GM12878 (cell line): ENCODE measurements around the gene PPP1R11. TPM values are rescaled to one million over a fixed set of nuclear protein-coding genes. Genes with fewer than 3 reads are reported as not detected.
A peak's percentile ranks its signal among the peaks of the same experiment; 100 is the strongest.

Experiments
- ATAC-seq: fragments of 200-7000 bp; cut with Tn5 transposase; 3 replicates; pipeline ENCODE4 v1.9.1; 2020; ENCODE audit warnings: mild to moderate bottlenecking, moderate library complexity
- BruUV-seq: library from RNA; stranded (reverse); fragments of 400-500 nt; replicated peaks from 2 replicates; lab custom pipeline; 2021; lab: Mats Ljungman, UMichigan
- CTCF ChIA-PET: fragments of 300-600 bp; sonication (Branson Sonifier 250); formaldehyde crosslinking; extraction: SDS; loops from one replicate; lab custom pipeline; 2021; ENCODE audit warnings: inconsistent platforms; lab: Yijun Ruan, JAX
- POLR2A ChIA-PET: fragments of 350-600 bp; formaldehyde crosslinking; extraction: SDS; loops from one replicate; lab custom pipeline; 2021; ENCODE audit warnings: inconsistent platforms; lab: Charles Lee
- RAD21 ChIA-PET: fragments of 300-600 bp; sonication (Branson Sonifier 250); formaldehyde crosslinking; loops from one replicate; lab custom pipeline; 2023; ENCODE audit warnings: antibody characterized with exemption; ENCODE audit not compliant: unreplicated experiment; lab: Charles Lee
- SMC1A ChIA-PET: fragments of 300-600 bp; sonication (Branson Sonifier 250); formaldehyde crosslinking; loops from one replicate; lab custom pipeline; 2023; ENCODE audit not compliant: unreplicated experiment, uncharacterized antibody; lab: Charles Lee
- DNase-seq: peaks from one replicate; pipeline ENCODE4 v3.0.0-alpha.2; 2011; ENCODE audit warnings: low read depth, low spot score
- FAIRE-seq: peaks from 3 replicates; lab custom pipeline; 2011; peaks lifted over from hg19 to GRCh38; lab: Jason Lieb, UNC
- H2AFZ ChIP-seq: 2 replicates; pipeline ENCODE4 v1.6.0; 2011; ENCODE audit warnings: low read depth, low read length, control low read depth; ENCODE audit not compliant: control insufficient read depth
- H3K27ac ChIP-seq: 2 replicates; pipeline ENCODE4 v1.5.1; 2011; ENCODE audit warnings: control low read depth; ENCODE audit not compliant: control insufficient read depth, insufficient read depth
- H3K27me3 ChIP-seq, 2 experiments: replicated peaks in 1 of 2; 2 replicates each; pipeline versions ENCODE4 v1.6.0 to v1.6.1; 2011; ENCODE audit warnings: low read length in 1 of 2; ENCODE audit not compliant: control insufficient read depth in 2 of 2, insufficient read depth in 2 of 2
- H3K36me3 ChIP-seq, 2 experiments: 2 replicates each; pipeline ENCODE4 v1.5.1; 2011; ENCODE audit warnings: low read length in 1 of 2; ENCODE audit not compliant: control insufficient read depth in 2 of 2, insufficient read depth in 2 of 2
- H3K4me1 ChIP-seq: 2 replicates; pipeline ENCODE4 v1.6.1; 2011; ENCODE audit warnings: mild to moderate bottlenecking, low read length, moderate library complexity, mixed read lengths; ENCODE audit not compliant: control insufficient read depth, insufficient read depth
- H3K4me2 ChIP-seq: 2 replicates; pipeline ENCODE4 v1.6.0; 2011; ENCODE audit warnings: control low read depth; ENCODE audit not compliant: control insufficient read depth, insufficient read depth
- H3K4me3 ChIP-seq: fragments of 200-600 bp; sonication (generic); 2 replicates; pipeline ENCODE4 v1.5.1; 2016
- H3K79me2 ChIP-seq: 2 replicates; pipeline ENCODE4 v1.6.0; 2011; ENCODE audit warnings: low read length; ENCODE audit not compliant: control insufficient read depth, insufficient read depth
- H3K9ac ChIP-seq: 2 replicates; pipeline ENCODE4 v1.8.0; 2011; ENCODE audit warnings: low read length, control low read depth, mixed read lengths; ENCODE audit not compliant: control insufficient read depth, insufficient read depth
- H3K9me3 ChIP-seq: replicated peaks from 3 replicates; pipeline ENCODE4 v1.5.1; 2011; ENCODE audit warnings: mild to moderate bottlenecking, low read length; ENCODE audit not compliant: control insufficient read depth, insufficient read depth
- H4K20me1 ChIP-seq: 2 replicates; pipeline ENCODE4 v1.6.0; 2011; ENCODE audit not compliant: control insufficient read depth, insufficient read depth
- CTCF ChIP-seq, 3 experiments: IDR thresholded peaks in 2 of 3; conservative IDR thresholded peaks in 1 of 3; 2 replicates each; pipeline ENCODE4 v1.5.1; 2011; ENCODE audit warnings: low read depth in 3 of 3, low read length in 3 of 3, mild to moderate bottlenecking in 3 of 3, control low read depth in 2 of 3, moderate library complexity in 2 of 3, inconsistent platforms in 1 of 3, mixed read lengths in 1 of 3; ENCODE audit not compliant: control insufficient read depth in 2 of 3, insufficient read depth in 1 of 3; ENCODE audit errors: extremely low read depth in 1 of 3
- IKZF1 ChIP-seq: fragments of 450-650 bp; conservative IDR thresholded peaks from 2 replicates; pipeline ENCODE4 v1.6.1; 2017; ENCODE audit warnings: antibody characterized with exemption, mild to moderate bottlenecking
- MTA3 ChIP-seq: IDR thresholded peaks from 2 replicates; pipeline ENCODE4 v1.6.1; 2012; ENCODE audit warnings: low read length, inconsistent platforms, borderline replicate concordance
- ZNF217 ChIP-seq: fragments of 450-650 bp; IDR thresholded peaks from 2 replicates; pipeline ENCODE4 v1.6.1; 2017; ENCODE audit warnings: antibody characterized with exemption, mild to moderate bottlenecking
- WGBS: methylation state at CpG from one replicate; pipeline ENCODE4 v1.1.6; 2016; ENCODE audit warnings: low lambda C conversion rate; ENCODE audit not compliant: insufficient replicate concordance, insufficient coverage; ENCODE audit errors: missing lambda C conversion rate; 5-methylcytosine and 5-hydroxymethylcytosine counted together
- in situ Hi-C: fragments of 300-500 bp; cut with MboI; formaldehyde crosslinking; loops from 9 replicates; pipeline ENCODE4 v1.14.3; 2018; ENCODE audit warnings: mixed read lengths
- intact Hi-C: fragments of 100-400 bp; cut with micrococcal nuclease; formaldehyde crosslinking; loops from one replicate; pipeline ENCODE4 v1.14.2; 2022; ENCODE audit not compliant: unreplicated experiment
- polyA plus RNA-seq, 11 experiments: library from polyadenylated mRNA; depleted of rRNA in 4 of 11; unstranded in 6 of 11; stranded (reverse) in 5 of 11; fragments of >200 nt; fragmentation: Nextera tagmentation in 4 of 11; fragmentation: Illumina TruSeq in 1 of 11; extraction: Ambion mirVana in 4 of 11; extraction: Trizol in 1 of 11; gene quantifications; 1 replicate in 1 of 11; 2 replicates in 10 of 11; pipeline versions ENCODE4 v1.2.1 to v1.2.3, GENCODE V29; 2011 to 2016; ENCODE audit warnings: inconsistent platforms in 2 of 11, missing spikeins in 2 of 11, low read depth in 1 of 11
- total RNA-seq, 4 experiments: library from RNA; depleted of rRNA in 3 of 4; stranded (reverse); fragments of >200 nt in 3 of 4; fragmentation: Illumina TruSeq in 1 of 4; extraction: Trizol in 1 of 4; gene quantifications; 2 replicates each; pipeline versions ENCODE4 v1.2.1 to v1.2.3, GENCODE V29; 2013 to 2021
- TF ChIP-seq, protein P1 (sequence below): IDR thresholded peaks from 2 replicates; pipeline ENCODE4 v1.6.1; 2011; ENCODE audit warnings: low read depth, low read length, improper control_type of control experiment, borderline replicate concordance
- TF ChIP-seq, protein P2 (sequence below): fragments of 450-650 bp; formaldehyde crosslinking; IDR thresholded peaks from 2 replicates; pipeline ENCODE4 v1.4.0; 2020; ENCODE audit warnings: mild to moderate bottlenecking, moderate library complexity

PPP1R11 gene
- total and polyA plus RNA-seq, 10 of the 15 experiments (the other 5 are each of a cell fraction or from before 2014, with no cell fraction given) = 12.6 to 56.1 (median 33.5) TPM

DNA sequence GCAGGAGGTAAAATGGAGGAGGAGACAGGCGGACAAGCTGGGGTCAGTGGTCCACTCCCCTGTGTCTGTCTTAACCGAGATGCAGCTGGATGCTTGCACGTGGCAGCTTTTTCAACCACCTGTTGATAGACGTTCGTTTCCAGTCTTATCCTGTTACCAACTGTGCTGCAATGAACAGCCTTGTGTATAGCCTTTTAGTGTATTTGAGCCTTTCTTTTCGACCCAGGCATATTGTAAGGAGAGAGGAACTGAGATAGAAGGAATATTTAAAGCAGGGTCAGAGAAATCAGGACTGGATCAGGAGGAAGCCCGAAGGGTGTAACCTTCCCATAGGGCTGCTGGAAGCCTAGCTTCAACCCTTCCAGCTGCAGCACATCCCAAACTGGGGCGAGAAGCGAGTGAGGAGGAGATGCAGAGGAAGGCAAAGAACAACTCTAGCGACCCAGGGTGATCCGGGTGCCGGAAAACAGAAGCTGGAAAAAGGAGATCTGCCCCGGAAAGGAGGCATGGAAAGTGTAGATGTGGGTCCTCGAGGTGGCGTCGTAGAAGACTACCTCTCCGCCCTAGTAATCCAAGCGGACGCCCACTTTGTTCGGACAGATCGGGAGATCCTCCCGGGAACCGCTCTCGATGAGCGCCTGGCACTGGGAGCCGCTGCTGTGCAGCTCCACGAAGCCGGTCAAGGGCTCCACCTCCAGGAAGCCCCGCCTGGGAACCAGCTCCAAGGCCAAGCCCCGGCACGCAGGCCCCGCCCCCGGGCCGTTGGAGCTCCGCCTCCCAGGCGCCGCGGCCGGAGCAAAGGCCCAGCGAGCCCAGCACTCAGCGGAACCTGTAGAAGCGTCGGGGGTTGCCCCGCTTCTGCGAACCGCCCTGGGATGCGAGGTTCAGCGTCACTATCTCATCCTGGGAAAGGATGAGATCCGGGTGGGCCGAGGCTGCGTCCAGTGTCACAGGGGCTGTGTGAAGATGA lies 34.7 kb downstream of the PPP1R11 start:
- H3K27ac ChIP-seq = no peak overlapping the region
- peaks cover 12 to 27% of the 10 kb centered on the region in 2 experiments for H3K27me3 ChIP-seq
- no TSS peak for BruUV-seq
- H3K4me1 ChIP-seq = peaks cover 19% of the 10 kb centered on the region
- in situ Hi-C loops = no loop called here
- no peak for FAIRE-seq
- DNase-seq = no peak
- H3K79me2 ChIP-seq = no peaks in the 10 kb centered on the region
- WGBS = 1% methylated on average over 51 of the region's 51 CpGs
- peak; percentile 87 for ATAC-seq
- peak overlapping the region; percentile 57 for H2AFZ ChIP-seq
- SMC1A ChIA-PET = interaction anchor here (0.9 to 16.6 kb wide), 3 partner anchors 9 to 35 kb away, joined by 4 to 647 read pairs (median 5); partner anchors contain the start of genes PPP1R11 and TRIM40
- H3K4me3 ChIP-seq = peak overlapping the region; percentile 3; the same call in 1 of the 2 replicates
- POLR2A ChIA-PET = interaction anchor here (0.9 to 1.6 kb wide), 2 partner anchors 23 to 35 kb away, joined by 3 to 4 read pairs; partner anchors contain the start of gene PPP1R11
- H3K36me3 ChIP-seq = no peaks in the 10 kb centered on the region
- no peaks in the 10 kb centered on the region for H3K9me3 ChIP-seq
- TF ChIP-seq CTCF (IDR thresholded peaks at IDR 0.05 in 2 of 3, conservative IDR thresholded peaks at IDR 0.05 in 1 of 3; ENCODE audit: control insufficient read depth in 2 of 3, extremely low read depth in 1 of 3, insufficient read depth in 1 of 3, low read depth in 3 of 3, low read length in 3 of 3) = peak in 1 of 3 experiments; percentile 24; a peak in 2 of 6 replicates
- no peak for TF ChIP-seq ZNF217
- TF ChIP-seq, protein P1, sequence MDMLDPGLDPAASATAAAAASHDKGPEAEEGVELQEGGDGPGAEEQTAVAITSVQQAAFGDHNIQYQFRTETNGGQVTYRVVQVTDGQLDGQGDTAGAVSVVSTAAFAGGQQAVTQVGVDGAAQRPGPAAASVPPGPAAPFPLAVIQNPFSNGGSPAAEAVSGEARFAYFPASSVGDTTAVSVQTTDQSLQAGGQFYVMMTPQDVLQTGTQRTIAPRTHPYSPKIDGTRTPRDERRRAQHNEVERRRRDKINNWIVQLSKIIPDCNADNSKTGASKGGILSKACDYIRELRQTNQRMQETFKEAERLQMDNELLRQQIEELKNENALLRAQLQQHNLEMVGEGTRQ = no peak
- TF ChIP-seq IKZF1 = peak; percentile 50
- TF ChIP-seq, protein P2, sequence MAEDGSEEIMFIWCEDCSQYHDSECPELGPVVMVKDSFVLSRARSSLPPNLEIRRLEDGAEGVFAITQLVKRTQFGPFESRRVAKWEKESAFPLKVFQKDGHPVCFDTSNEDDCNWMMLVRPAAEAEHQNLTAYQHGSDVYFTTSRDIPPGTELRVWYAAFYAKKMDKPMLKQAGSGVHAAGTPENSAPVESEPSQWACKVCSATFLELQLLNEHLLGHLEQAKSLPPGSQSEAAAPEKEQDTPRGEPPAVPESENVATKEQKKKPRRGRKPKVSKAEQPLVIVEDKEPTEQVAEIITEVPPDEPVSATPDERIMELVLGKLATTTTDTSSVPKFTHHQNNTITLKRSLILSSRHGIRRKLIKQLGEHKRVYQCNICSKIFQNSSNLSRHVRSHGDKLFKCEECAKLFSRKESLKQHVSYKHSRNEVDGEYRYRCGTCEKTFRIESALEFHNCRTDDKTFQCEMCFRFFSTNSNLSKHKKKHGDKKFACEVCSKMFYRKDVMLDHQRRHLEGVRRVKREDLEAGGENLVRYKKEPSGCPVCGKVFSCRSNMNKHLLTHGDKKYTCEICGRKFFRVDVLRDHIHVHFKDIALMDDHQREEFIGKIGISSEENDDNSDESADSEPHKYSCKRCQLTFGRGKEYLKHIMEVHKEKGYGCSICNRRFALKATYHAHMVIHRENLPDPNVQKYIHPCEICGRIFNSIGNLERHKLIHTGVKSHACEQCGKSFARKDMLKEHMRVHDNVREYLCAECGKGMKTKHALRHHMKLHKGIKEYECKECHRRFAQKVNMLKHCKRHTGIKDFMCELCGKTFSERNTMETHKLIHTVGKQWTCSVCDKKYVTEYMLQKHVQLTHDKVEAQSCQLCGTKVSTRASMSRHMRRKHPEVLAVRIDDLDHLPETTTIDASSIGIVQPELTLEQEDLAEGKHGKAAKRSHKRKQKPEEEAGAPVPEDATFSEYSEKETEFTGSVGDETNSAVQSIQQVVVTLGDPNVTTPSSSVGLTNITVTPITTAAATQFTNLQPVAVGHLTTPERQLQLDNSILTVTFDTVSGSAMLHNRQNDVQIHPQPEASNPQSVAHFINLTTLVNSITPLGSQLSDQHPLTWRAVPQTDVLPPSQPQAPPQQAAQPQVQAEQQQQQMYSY (CRISPR knock-in tag) = no peak
- no peak for TF ChIP-seq MTA3
- TF ChIP-seq, all 136 proteins: peak for 2
- peak overlapping the region; percentile 72 for H3K4me2 ChIP-seq
- intact Hi-C loops = no loop called here
- no peaks in the 10 kb centered on the region for H4K20me1 ChIP-seq
- RAD21 ChIA-PET = interaction anchor here (0.7 to 9.0 kb wide), 11 partner anchors 10 to 158 kb away, joined by 3 to 333 read pairs (median 3); partner anchors contain the start of genes PPP1R11, TRIM31 and TRIM40
- H3K9ac ChIP-seq = no peak overlapping the region
- CTCF ChIA-PET = interaction anchor here (0.6 to 6.6 kb wide), 21 partner anchors 10 to 454 kb away, joined by 3 to 561 read pairs (median 4); partner anchors contain the start of genes POLR1H, PPP1R11, TRIM26 and TRIM31
